ENCODE measurements around the gene PTPRH. TPM values are rescaled to one million over a fixed set of nuclear protein-coding genes. Genes with fewer than 3 reads are reported as not detected.

The PTPRH gene
- polyA plus RNA-seq, 1 of the 3 experiments (the other 2 are of a cell fraction), result 1.1 TPM

DNA sequence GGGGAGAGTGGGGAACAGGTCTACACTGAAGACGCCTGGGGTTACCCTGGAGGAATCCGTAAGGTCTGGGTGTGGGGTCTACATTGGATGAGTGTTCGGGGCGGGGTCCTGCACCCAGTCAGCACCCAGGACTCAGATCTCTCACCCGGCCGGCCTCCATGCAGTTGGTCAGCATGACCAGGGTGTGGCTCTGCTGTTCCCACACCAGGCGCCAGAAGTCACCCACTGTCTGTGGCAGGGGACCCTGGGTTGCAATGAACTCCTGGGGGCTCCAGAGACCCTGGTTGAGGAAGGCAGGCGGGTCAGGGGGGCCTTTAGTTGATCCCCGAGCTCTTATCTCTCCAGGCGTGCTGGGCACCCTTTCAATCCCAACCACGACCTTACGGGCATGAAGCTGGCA is 23.2 kb downstream of the PTPRH start (continued):
- TF ChIP-seq, protein P1, sequence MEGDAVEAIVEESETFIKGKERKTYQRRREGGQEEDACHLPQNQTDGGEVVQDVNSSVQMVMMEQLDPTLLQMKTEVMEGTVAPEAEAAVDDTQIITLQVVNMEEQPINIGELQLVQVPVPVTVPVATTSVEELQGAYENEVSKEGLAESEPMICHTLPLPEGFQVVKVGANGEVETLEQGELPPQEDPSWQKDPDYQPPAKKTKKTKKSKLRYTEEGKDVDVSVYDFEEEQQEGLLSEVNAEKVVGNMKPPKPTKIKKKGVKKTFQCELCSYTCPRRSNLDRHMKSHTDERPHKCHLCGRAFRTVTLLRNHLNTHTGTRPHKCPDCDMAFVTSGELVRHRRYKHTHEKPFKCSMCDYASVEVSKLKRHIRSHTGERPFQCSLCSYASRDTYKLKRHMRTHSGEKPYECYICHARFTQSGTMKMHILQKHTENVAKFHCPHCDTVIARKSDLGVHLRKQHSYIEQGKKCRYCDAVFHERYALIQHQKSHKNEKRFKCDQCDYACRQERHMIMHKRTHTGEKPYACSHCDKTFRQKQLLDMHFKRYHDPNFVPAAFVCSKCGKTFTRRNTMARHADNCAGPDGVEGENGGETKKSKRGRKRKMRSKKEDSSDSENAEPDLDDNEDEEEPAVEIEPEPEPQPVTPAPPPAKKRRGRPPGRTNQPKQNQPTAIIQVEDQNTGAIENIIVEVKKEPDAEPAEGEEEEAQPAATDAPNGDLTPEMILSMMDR (IDR thresholded peaks at IDR 0.05), result no peak
- TF ChIP-seq RCOR1 (IDR thresholded peaks at IDR 0.05; ENCODE audit: low read length), result no peak
- TF ChIP-seq FOXJ3 (CRISPR knock-in tag; IDR thresholded peaks at IDR 0.05), result no peak
- no peak for TF ChIP-seq FOXM1 (IDR thresholded peaks at IDR 0.05; ENCODE audit: low read depth)
- no peak for TF ChIP-seq TAF1 (IDR thresholded peaks at IDR 0.05; ENCODE audit: borderline replicate concordance, low read depth, low read length)
- no peak for TF ChIP-seq TCF12 (IDR thresholded peaks at IDR 0.05)
- no peak for TF ChIP-seq GATA2 (CRISPR knock-in tag; IDR thresholded peaks at IDR 0.05)
- TF ChIP-seq NRF1 (IDR thresholded peaks at IDR 0.05; ENCODE audit: low read depth, low read length), result no peak

DNA sequence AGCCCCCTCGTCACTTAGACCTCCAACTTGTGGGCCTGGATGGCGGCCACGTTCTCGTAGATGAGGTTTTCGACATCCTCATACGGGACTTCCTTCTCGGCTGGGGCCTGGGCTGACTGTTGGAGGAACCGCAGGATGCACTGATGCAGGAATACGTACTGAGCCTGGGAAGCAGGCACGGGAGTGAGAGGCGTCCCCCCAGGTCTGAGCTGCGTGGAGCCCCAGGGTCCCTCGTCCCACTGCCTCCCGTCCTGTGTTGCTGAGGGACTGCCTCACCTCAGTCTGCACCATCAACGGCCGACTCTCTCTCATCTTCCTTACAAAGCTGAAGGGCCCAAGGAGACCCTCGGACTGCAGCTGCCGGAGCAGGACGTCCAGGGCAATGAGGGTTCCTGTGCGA is 27.6 kb downstream of the PTPRH start:
- no peak overlapping the region for H2AFZ ChIP-seq (ENCODE audit: low read depth)
- no peak overlapping the region for H3K27ac ChIP-seq (ENCODE audit: low read depth in 2 of 2, low read length in 1 of 2)
- no peaks in the 10 kb centered on the region for H3K9me2 ChIP-seq
- no peak overlapping the region for H3K4me3 ChIP-seq (ENCODE audit: low read depth in 2 of 2, low read length in 1 of 2)
- no peak overlapping the region for H3K4me2 ChIP-seq
- H3K36me3 ChIP-seq (replicated peaks in 1 of 2; ENCODE audit: control insufficient read depth in 1 of 2, insufficient read depth in 2 of 2, low read length in 1 of 2), result no peaks in the 10 kb centered on the region
- H3K4me1 ChIP-seq (ENCODE audit: control insufficient read depth in 1 of 2, insufficient read depth in 2 of 2, low read depth in 1 of 2, low read length in 1 of 2), result peaks cover 0 to 6% of the 10 kb centered on the region in 2 experiments; a peak in 1 of 4 replicates
- ChIA-PET POLR2A (no interaction called here), CTCF (interaction anchor here (2.4 kb wide), 1 partner anchor 7 kb away, joined by 5 read pairs; no protein-coding TSS in a partner anchor)
- H3K9ac ChIP-seq, result no peak overlapping the region
- H3F3A ChIP-seq (replicated peaks; ENCODE audit: insufficient read depth), result no peaks in the 10 kb centered on the region
- WGBS (ENCODE audit: low lambda C conversion rate), result 75% methylated on average over 15 of the region's 20 CpGs
- peaks cover 28% of the 10 kb centered on the region for H3K27me3 ChIP-seq (ENCODE audit: insufficient read depth)
- no peaks in the 10 kb centered on the region for H3K79me2 ChIP-seq (ENCODE audit: insufficient read depth)
- DNase-seq, result no peak
- H3K9me3 ChIP-seq, result no peaks in the 10 kb centered on the region
- H4K20me1 ChIP-seq (ENCODE audit: insufficient read depth), result no peaks in the 10 kb centered on the region
- TF ChIP-seq, protein P2, sequence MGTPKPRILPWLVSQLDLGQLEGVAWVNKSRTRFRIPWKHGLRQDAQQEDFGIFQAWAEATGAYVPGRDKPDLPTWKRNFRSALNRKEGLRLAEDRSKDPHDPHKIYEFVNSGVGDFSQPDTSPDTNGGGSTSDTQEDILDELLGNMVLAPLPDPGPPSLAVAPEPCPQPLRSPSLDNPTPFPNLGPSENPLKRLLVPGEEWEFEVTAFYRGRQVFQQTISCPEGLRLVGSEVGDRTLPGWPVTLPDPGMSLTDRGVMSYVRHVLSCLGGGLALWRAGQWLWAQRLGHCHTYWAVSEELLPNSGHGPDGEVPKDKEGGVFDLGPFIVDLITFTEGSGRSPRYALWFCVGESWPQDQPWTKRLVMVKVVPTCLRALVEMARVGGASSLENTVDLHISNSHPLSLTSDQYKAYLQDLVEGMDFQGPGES (IDR thresholded peaks at IDR 0.05; ENCODE audit: low read depth, low read length), result no peak
- TF ChIP-seq ELF1 (IDR thresholded peaks at IDR 0.05), result no peak
- no peak for TF ChIP-seq POLR2AphosphoS5 (IDR thresholded peaks at IDR 0.05; ENCODE audit: low read depth, low read length)
- TF ChIP-seq, protein P3, sequence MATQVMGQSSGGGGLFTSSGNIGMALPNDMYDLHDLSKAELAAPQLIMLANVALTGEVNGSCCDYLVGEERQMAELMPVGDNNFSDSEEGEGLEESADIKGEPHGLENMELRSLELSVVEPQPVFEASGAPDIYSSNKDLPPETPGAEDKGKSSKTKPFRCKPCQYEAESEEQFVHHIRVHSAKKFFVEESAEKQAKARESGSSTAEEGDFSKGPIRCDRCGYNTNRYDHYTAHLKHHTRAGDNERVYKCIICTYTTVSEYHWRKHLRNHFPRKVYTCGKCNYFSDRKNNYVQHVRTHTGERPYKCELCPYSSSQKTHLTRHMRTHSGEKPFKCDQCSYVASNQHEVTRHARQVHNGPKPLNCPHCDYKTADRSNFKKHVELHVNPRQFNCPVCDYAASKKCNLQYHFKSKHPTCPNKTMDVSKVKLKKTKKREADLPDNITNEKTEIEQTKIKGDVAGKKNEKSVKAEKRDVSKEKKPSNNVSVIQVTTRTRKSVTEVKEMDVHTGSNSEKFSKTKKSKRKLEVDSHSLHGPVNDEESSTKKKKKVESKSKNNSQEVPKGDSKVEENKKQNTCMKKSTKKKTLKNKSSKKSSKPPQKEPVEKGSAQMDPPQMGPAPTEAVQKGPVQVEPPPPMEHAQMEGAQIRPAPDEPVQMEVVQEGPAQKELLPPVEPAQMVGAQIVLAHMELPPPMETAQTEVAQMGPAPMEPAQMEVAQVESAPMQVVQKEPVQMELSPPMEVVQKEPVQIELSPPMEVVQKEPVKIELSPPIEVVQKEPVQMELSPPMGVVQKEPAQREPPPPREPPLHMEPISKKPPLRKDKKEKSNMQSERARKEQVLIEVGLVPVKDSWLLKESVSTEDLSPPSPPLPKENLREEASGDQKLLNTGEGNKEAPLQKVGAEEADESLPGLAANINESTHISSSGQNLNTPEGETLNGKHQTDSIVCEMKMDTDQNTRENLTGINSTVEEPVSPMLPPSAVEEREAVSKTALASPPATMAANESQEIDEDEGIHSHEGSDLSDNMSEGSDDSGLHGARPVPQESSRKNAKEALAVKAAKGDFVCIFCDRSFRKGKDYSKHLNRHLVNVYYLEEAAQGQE (IDR thresholded peaks at IDR 0.05; ENCODE audit: low read depth, low read length), result no peak
- no peak for TF ChIP-seq GATA2 (CRISPR knock-in tag; IDR thresholded peaks at IDR 0.05)
- TF ChIP-seq, protein P4, sequence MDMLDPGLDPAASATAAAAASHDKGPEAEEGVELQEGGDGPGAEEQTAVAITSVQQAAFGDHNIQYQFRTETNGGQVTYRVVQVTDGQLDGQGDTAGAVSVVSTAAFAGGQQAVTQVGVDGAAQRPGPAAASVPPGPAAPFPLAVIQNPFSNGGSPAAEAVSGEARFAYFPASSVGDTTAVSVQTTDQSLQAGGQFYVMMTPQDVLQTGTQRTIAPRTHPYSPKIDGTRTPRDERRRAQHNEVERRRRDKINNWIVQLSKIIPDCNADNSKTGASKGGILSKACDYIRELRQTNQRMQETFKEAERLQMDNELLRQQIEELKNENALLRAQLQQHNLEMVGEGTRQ (IDR thresholded peaks at IDR 0.05; ENCODE audit: borderline replicate concordance, low read depth, low read length), result no peak
- TF ChIP-seq TCF12 (IDR thresholded peaks at IDR 0.05), result no peak
- TF ChIP-seq EZH2phosphoT487 (IDR thresholded peaks at IDR 0.05; ENCODE audit: borderline replicate concordance, low read depth), result no peak
- TF ChIP-seq, protein P5, sequence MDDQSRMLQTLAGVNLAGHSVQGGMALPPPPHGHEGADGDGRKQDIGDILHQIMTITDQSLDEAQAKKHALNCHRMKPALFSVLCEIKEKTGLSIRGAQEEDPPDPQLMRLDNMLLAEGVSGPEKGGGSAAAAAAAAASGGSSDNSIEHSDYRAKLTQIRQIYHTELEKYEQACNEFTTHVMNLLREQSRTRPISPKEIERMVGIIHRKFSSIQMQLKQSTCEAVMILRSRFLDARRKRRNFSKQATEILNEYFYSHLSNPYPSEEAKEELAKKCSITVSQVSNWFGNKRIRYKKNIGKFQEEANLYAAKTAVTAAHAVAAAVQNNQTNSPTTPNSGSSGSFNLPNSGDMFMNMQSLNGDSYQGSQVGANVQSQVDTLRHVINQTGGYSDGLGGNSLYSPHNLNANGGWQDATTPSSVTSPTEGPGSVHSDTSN (IDR thresholded peaks at IDR 0.05), result no peak
- no peak for TF ChIP-seq NRF1 (IDR thresholded peaks at IDR 0.05; ENCODE audit: low read depth, low read length)
- TF ChIP-seq RFX5 (IDR thresholded peaks at IDR 0.05; ENCODE audit: low read length), result no peak
- no peak for TF ChIP-seq TAF1 (IDR thresholded peaks at IDR 0.05; ENCODE audit: borderline replicate concordance, low read depth, low read length)
- no peak for TF ChIP-seq TEAD4 (IDR thresholded peaks at IDR 0.05; ENCODE audit: borderline replicate concordance, insufficient read depth)
- TF ChIP-seq FOXM1 (IDR thresholded peaks at IDR 0.05; ENCODE audit: low read depth), result no peak
- no peak for TF ChIP-seq SIN3A (IDR thresholded peaks at IDR 0.05; ENCODE audit: borderline replicate concordance, low read depth, low read length)
- TF ChIP-seq FOSL2 (IDR thresholded peaks at IDR 0.05; ENCODE audit: borderline replicate concordance, low read depth), result no peak
- TF ChIP-seq, protein P1 (IDR thresholded peaks at IDR 0.05), result no peak

Measured in SK-N-SH (cell line).